Type B pancreatic cell (in vitro differentiated cells): ENCODE results near the gene SNRPF. TPM values are rescaled to one million over a fixed set of nuclear protein-coding genes. Genes with fewer than 3 reads are reported as not detected.

ENCODE experiments used
- DNase-seq: peaks from one replicate; pipeline ENCODE4 v3.0.0; 2021; ENCODE audit warnings: mixed read lengths; ENCODE audit not compliant: unreplicated experiment; ENCODE audit errors: extremely low spot score
- H3K27ac Mint-ChIP-seq: 2 replicates; pipeline ENCODE4 v1.8.0; 2021; ENCODE audit warnings: mild to moderate bottlenecking, mixed read lengths
- H3K27me3 Mint-ChIP-seq: 2 replicates; pipeline ENCODE4 v1.8.0; 2021; ENCODE audit warnings: mixed read lengths
- H3K36me3 Mint-ChIP-seq: 2 replicates; pipeline ENCODE4 v1.8.0; 2021; ENCODE audit warnings: mixed read lengths
- H3K4me1 Mint-ChIP-seq: one replicate; pipeline ENCODE4 v1.8.0; 2021; ENCODE audit warnings: mixed read lengths; ENCODE audit not compliant: unreplicated experiment
- H3K4me3 Mint-ChIP-seq: 2 replicates; pipeline ENCODE4 v1.8.0; 2021; ENCODE audit warnings: mild to moderate bottlenecking, mixed read lengths
- H3K9me3 Mint-ChIP-seq: 2 replicates; pipeline ENCODE4 v1.8.0; 2021; ENCODE audit warnings: mixed read lengths
- total RNA-seq: library from RNA; stranded (reverse); gene quantifications from 2 replicates; pipeline ENCODE4 v1.2.1, GENCODE V29; 2021; ENCODE audit warnings: low replicate concordance
- TF ChIP-seq, protein P1 (sequence below): fragments of 200-600 bp; sonication (generic); conservative IDR thresholded peaks from 2 replicates; pipeline ENCODE4 v1.5.0; 2021; ENCODE audit warnings: antibody characterized with exemption, mild to moderate bottlenecking

SNRPF gene
- total RNA-seq, 1 donor from 2014 or later, result 42.9 TPM

DNA sequence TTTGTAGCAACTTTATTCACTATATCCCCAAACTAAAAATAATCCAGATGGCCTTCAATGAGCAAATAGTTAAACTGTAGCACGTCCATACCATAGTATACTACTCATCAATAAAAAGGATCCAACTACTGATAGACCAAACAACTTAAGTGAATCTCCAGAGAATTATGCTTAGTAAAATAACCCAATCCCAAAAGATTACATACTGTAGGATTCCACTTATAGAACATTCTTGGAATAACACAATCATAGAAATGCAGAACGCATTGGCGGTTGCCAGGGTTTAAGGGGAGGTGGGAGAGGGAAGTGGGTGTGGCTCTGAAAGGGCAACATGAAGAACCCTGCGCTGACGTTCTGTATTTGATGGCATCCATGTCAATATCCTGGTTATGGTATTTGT is 28.6 kb downstream of the SNRPF start:
- Mint-ChIP-seq H3K9me3 (no peaks in the 10 kb centered on the region), H3K4me1 (no peaks in the 10 kb centered on the region)
- no peak for DNase-seq

DNA sequence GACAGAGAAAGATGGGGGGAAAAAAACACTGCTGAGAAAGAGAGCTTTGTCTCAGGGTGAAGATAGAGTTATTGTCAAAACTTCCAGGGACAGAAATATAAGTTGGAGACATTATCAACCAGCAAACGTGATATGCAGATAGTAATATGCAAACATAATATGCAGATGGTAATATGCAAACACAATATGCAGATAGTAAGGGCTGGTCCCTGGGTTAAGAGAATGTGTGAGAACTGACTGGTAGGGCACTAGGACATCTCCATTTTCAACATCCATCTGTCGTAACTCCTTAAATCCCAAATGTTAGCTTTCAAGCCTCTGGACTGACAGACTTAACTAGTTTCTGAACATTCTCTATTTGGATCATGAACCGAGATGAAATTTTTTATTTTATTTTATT is 32.2 kb downstream of the SNRPF start:
- Mint-ChIP-seq H3K27me3 (no peaks in the 10 kb centered on the region), H3K4me3 (no peak overlapping the region), H3K27ac (no peak overlapping the region), H3K36me3 (no peaks in the 10 kb centered on the region), H3K4me1 (no peaks in the 10 kb centered on the region), H3K9me3 (peaks cover 4% of the 10 kb centered on the region)
- DNase-seq, result no peak
- TF ChIP-seq, protein P1, sequence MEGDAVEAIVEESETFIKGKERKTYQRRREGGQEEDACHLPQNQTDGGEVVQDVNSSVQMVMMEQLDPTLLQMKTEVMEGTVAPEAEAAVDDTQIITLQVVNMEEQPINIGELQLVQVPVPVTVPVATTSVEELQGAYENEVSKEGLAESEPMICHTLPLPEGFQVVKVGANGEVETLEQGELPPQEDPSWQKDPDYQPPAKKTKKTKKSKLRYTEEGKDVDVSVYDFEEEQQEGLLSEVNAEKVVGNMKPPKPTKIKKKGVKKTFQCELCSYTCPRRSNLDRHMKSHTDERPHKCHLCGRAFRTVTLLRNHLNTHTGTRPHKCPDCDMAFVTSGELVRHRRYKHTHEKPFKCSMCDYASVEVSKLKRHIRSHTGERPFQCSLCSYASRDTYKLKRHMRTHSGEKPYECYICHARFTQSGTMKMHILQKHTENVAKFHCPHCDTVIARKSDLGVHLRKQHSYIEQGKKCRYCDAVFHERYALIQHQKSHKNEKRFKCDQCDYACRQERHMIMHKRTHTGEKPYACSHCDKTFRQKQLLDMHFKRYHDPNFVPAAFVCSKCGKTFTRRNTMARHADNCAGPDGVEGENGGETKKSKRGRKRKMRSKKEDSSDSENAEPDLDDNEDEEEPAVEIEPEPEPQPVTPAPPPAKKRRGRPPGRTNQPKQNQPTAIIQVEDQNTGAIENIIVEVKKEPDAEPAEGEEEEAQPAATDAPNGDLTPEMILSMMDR, result no peak

More for the DNA sequence above, 28.6 kb downstream of the SNRPF start:
- Mint-ChIP-seq H3K27me3 (no peaks in the 10 kb centered on the region), H3K36me3 (no peaks in the 10 kb centered on the region), H3K4me3 (no peak overlapping the region), H3K27ac (no peak overlapping the region)
- TF ChIP-seq, protein P1, result no peak

DNA sequence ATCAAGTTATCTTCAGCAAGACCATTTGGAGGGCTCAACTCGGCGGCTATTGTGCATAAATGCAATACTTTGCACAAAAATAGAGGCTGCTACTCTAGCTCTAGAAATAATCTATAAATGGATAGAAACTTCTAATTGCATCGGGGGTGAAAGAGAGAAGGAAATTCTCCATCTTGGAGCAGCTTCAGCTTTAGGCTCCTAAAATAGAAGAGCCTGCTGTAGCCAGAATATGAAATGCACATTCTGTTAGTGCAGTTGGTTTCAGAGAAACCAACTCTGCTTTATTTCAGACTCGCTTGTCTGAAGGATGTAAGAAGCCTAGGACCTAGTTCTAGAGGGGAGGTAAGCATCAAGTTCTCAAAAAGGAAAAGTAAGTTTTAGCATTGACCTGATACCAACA is 38.1 kb downstream of the SNRPF start:
- Mint-ChIP-seq H3K9me3 (peaks cover 4% of the 10 kb centered on the region), H3K36me3 (no peaks in the 10 kb centered on the region), H3K27me3 (no peaks in the 10 kb centered on the region), H3K27ac (no peak overlapping the region), H3K4me1 (no peaks in the 10 kb centered on the region), H3K4me3 (no peak overlapping the region)
- TF ChIP-seq, protein P1, result no peak
- DNase-seq, result no peak

DNA sequence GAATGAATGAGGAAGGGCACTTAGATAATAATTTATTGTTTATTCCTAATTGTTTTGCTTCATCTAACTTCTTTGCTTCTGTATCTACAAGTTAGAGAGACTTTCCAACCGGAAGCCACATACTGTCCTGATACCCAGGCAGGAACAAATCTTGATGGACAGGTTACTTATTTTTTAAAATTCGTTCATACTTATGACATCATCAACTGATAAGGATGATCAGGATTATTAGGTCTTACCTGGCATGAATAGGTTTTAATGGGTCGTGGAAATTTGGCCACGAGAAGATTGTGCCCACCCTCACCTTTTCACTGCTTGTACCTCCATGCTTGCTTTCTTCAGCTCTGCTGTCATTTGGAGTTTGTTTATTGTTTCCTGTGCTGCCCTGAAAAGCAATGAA is 39.3 kb downstream of the SNRPF start:
- H3K27me3 Mint-ChIP-seq, result no peaks in the 10 kb centered on the region
- TF ChIP-seq, protein P1, result no peak
- no peak overlapping the region for H3K27ac Mint-ChIP-seq
- peaks cover 4% of the 10 kb centered on the region for H3K9me3 Mint-ChIP-seq
- H3K36me3 Mint-ChIP-seq, result no peaks in the 10 kb centered on the region
- no peaks in the 10 kb centered on the region for H3K4me1 Mint-ChIP-seq
- DNase-seq, result no peak
- no peak overlapping the region for H3K4me3 Mint-ChIP-seq

DNA sequence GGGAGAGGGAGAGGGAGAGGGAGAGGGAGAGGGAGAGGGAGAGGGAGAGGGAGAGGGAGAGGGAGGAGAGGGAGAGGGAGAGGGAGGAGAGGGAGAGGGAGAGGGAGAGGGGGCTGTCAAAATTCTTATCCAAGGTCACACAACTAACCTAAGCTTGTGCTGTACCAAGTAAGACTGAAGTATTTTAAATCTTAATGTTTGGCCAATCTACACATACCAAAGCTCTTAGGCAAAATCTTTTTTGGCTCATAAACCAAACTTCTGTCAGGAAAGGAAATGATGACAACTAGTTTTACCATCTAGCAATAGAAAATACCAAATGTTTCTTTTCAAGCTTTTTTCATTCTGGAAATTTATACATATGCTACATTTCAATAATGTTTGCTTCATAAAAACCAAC is 49.8 kb downstream of the SNRPF start:
- H3K27ac Mint-ChIP-seq, result no peak overlapping the region
- H3K27me3 Mint-ChIP-seq, result peaks cover 12% of the 10 kb centered on the region
- TF ChIP-seq, protein P1, result no peak
- peaks cover 9% of the 10 kb centered on the region for H3K9me3 Mint-ChIP-seq
- no peaks in the 10 kb centered on the region for H3K36me3 Mint-ChIP-seq
- no peak overlapping the region for H3K4me3 Mint-ChIP-seq
- H3K4me1 Mint-ChIP-seq, result no peaks in the 10 kb centered on the region
- no peak for DNase-seq

DNA sequence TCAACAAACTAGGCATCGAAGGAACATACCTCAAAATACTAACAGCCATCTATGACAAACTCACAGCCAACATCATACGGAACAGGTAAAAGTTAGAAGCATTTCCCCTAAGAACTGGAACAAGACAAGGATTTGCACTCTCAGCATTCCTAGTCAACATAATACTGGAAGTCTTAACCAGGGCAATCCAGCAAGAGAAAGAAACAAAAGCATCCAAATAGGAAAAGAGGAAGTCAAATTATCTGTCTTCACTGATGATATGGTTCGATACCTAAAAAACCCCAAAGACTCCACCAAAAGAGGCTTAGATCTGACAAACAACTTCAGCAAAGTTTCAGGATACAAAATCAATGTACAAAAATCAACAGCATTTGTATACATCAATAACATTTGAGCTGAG is 51.1 kb downstream of the SNRPF start:
- Mint-ChIP-seq H3K9me3 (peaks cover 9% of the 10 kb centered on the region), H3K27ac (no peak overlapping the region), H3K36me3 (no peaks in the 10 kb centered on the region), H3K4me1 (no peaks in the 10 kb centered on the region), H3K27me3 (peaks cover 12% of the 10 kb centered on the region), H3K4me3 (no peak overlapping the region)
- no peak for DNase-seq
- TF ChIP-seq, protein P1, result no peak
